ENCODE measurements around the gene LRWD1.
A peak's percentile ranks its signal among the peaks of the same experiment; 100 is the strongest.

GRCh38 chr7:102472126-102473041 is 7.6 kb downstream of the LRWD1 start:
- TF ChIP-seq ZFX (IDR thresholded peaks at IDR 0.05), result no peak
- no peak for TF ChIP-seq EZH2 (IDR thresholded peaks at IDR 0.05)
- no peak for TF ChIP-seq SIN3A (IDR thresholded peaks at IDR 0.05; ENCODE audit: low read depth)
- TF ChIP-seq CTCF (IDR thresholded peaks at IDR 0.05 in 2 of 3, conservative IDR thresholded peaks at IDR 0.05 in 1 of 3; ENCODE audit: borderline replicate concordance in 1 of 3, insufficient read depth in 1 of 3, low read depth in 2 of 3, low read length in 2 of 3), result no peak
- peak; percentile 11; the same call in 1 of the 2 replicates for TF ChIP-seq POLR2AphosphoS5 (IDR thresholded peaks at IDR 0.05; ENCODE audit: low read depth, low read length)

Data from HCT116 (cell line).